HepG2 (cell line): ENCODE data around the gene LASP1.

Source experiments
- CC2D1A ChIP-seq: sonication (generic); formaldehyde crosslinking; IDR thresholded peaks from 2 replicates; pipeline ENCODE4 v1.8.1; 2023; ENCODE audit warnings: mild to moderate bottlenecking, missing genetic modification reagents
- GZF1 ChIP-seq: sonication (generic); formaldehyde crosslinking; IDR thresholded peaks from 2 replicates; pipeline ENCODE4 v1.5.1; 2020; ENCODE audit warnings: mild to moderate bottlenecking, missing genetic modification reagents
- KLF15 ChIP-seq: sonication (generic); formaldehyde crosslinking; IDR thresholded peaks from 2 replicates; pipeline ENCODE4 v1.8.1; 2023; ENCODE audit warnings: borderline replicate concordance, mild to moderate bottlenecking, inconsistent platforms, missing genetic modification reagents, mixed read lengths
- NR1H2 ChIP-seq: sonication (generic); formaldehyde crosslinking; IDR thresholded peaks from 2 replicates; pipeline ENCODE4 v1.8.1; 2022; ENCODE audit warnings: low read depth, missing genetic modification reagents, borderline replicate concordance
- RAD21 ChIP-seq: fragments of 450-650 bp; formaldehyde crosslinking; IDR thresholded peaks from 2 replicates; pipeline ENCODE4 v1.5.0; 2020; ENCODE audit warnings: mild to moderate bottlenecking
- SMAD1 ChIP-seq: sonication (generic); formaldehyde crosslinking; IDR thresholded peaks from 2 replicates; pipeline ENCODE4 v1.4.0; 2020; ENCODE audit warnings: missing genetic modification reagents, low read depth, mild to moderate bottlenecking, borderline replicate concordance
- SRF ChIP-seq: IDR thresholded peaks from 2 replicates; pipeline ENCODE4 v1.6.1; 2011; ENCODE audit warnings: mild to moderate bottlenecking, low read depth, low read length, moderate library complexity
- ZFP41 ChIP-seq: sonication (generic); formaldehyde crosslinking; IDR thresholded peaks from 2 replicates; pipeline ENCODE4 v1.4.0; 2020; ENCODE audit warnings: mild to moderate bottlenecking, missing genetic modification reagents, borderline replicate concordance
- TF ChIP-seq, protein P1 (sequence below): sonication (generic); formaldehyde crosslinking; IDR thresholded peaks from 2 replicates; pipeline ENCODE4 v1.8.1; 2023; ENCODE audit warnings: mild to moderate bottlenecking, missing genetic modification reagents
- TF ChIP-seq, protein P2 (sequence below): sonication (generic); formaldehyde crosslinking; IDR thresholded peaks from 2 replicates; pipeline ENCODE4 v1.4.0; 2020; ENCODE audit warnings: missing genetic modification reagents
- TF ChIP-seq, protein P3 (sequence below): sonication (generic); formaldehyde crosslinking; IDR thresholded peaks from 2 replicates; pipeline ENCODE4 v1.8.1; 2022; ENCODE audit warnings: low read depth, mild to moderate bottlenecking, missing genetic modification reagents
- TF ChIP-seq, protein P4 (sequence below): sonication (generic); formaldehyde crosslinking; IDR thresholded peaks from 2 replicates; pipeline ENCODE4 v1.5.0; 2020; ENCODE audit warnings: mild to moderate bottlenecking, low read depth, missing genetic modification reagents, borderline replicate concordance

DNA sequence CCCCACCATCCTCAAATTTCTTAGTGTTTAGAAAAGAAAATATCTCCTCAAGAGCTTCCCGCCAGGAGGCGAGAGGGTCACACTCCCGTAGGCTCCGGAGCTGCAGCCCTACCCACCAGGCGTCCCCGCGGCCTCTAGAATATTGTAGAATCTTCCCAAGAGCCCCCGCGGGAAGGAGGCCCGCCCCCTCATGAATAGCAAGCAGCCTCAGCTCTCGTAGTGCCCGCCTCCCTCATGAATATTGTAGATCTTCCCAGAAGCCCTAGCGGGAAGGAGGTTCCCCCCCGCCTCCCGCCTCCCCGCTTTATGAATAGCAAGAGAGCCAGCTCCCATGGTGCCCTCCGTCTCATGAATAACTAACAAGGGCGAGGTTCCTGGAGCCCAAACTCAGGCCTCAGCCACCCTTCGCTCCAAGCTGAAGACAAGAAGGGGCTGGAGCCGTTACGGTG, 97.5 kb downstream of the LASP1 start, which contains the start of gene FBXO47:
- TF ChIP-seq RAD21 (CRISPR knock-in tag) (no peak), KLF15 (CRISPR knock-in tag) (no peak), CC2D1A (CRISPR knock-in tag) (no peak), ZFP41 (CRISPR knock-in tag) (no peak), GZF1 (CRISPR knock-in tag) (no peak), SRF (no peak), SMAD1 (CRISPR knock-in tag) (no peak), NR1H2 (CRISPR knock-in tag) (no peak)
- TF ChIP-seq, protein P1, sequence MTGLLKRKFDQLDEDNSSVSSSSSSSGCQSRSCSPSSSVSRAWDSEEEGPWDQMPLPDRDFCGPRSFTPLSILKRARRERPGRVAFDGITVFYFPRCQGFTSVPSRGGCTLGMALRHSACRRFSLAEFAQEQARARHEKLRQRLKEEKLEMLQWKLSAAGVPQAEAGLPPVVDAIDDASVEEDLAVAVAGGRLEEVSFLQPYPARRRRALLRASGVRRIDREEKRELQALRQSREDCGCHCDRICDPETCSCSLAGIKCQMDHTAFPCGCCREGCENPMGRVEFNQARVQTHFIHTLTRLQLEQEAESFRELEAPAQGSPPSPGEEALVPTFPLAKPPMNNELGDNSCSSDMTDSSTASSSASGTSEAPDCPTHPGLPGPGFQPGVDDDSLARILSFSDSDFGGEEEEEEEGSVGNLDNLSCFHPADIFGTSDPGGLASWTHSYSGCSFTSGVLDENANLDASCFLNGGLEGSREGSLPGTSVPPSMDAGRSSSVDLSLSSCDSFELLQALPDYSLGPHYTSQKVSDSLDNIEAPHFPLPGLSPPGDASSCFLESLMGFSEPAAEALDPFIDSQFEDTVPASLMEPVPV (CRISPR knock-in tag) = no peak
- TF ChIP-seq, protein P2, sequence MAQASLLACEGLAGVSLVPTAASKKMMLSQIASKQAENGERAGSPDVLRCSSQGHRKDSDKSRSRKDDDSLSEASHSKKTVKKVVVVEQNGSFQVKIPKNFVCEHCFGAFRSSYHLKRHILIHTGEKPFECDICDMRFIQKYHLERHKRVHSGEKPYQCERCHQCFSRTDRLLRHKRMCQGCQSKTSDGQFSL = no peak
- TF ChIP-seq, protein P3, sequence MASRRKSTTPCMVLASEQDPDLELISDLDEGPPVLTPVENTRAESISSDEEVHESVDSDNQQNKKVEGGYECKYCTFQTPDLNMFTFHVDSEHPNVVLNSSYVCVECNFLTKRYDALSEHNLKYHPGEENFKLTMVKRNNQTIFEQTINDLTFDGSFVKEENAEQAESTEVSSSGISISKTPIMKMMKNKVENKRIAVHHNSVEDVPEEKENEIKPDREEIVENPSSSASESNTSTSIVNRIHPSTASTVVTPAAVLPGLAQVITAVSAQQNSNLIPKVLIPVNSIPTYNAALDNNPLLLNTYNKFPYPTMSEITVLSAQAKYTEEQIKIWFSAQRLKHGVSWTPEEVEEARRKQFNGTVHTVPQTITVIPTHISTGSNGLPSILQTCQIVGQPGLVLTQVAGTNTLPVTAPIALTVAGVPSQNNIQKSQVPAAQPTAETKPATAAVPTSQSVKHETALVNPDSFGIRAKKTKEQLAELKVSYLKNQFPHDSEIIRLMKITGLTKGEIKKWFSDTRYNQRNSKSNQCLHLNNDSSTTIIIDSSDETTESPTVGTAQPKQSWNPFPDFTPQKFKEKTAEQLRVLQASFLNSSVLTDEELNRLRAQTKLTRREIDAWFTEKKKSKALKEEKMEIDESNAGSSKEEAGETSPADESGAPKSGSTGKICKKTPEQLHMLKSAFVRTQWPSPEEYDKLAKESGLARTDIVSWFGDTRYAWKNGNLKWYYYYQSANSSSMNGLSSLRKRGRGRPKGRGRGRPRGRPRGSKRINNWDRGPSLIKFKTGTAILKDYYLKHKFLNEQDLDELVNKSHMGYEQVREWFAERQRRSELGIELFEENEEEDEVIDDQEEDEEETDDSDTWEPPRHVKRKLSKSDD (CRISPR knock-in tag) = no peak
- TF ChIP-seq, protein P4, sequence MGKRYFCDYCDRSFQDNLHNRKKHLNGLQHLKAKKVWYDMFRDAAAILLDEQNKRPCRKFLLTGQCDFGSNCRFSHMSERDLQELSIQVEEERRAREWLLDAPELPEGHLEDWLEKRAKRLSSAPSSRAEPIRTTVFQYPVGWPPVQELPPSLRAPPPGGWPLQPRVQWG = no peak
